ENCODE data around the gene JARID2.

- TF ChIP-seq, protein P1, sequence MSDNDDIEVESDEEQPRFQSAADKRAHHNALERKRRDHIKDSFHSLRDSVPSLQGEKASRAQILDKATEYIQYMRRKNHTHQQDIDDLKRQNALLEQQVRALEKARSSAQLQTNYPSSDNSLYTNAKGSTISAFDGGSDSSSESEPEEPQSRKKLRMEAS (IDR thresholded peaks at IDR 0.05) = no peak
- TF ChIP-seq, protein P2, sequence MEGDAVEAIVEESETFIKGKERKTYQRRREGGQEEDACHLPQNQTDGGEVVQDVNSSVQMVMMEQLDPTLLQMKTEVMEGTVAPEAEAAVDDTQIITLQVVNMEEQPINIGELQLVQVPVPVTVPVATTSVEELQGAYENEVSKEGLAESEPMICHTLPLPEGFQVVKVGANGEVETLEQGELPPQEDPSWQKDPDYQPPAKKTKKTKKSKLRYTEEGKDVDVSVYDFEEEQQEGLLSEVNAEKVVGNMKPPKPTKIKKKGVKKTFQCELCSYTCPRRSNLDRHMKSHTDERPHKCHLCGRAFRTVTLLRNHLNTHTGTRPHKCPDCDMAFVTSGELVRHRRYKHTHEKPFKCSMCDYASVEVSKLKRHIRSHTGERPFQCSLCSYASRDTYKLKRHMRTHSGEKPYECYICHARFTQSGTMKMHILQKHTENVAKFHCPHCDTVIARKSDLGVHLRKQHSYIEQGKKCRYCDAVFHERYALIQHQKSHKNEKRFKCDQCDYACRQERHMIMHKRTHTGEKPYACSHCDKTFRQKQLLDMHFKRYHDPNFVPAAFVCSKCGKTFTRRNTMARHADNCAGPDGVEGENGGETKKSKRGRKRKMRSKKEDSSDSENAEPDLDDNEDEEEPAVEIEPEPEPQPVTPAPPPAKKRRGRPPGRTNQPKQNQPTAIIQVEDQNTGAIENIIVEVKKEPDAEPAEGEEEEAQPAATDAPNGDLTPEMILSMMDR (IDR thresholded peaks at IDR 0.05; ENCODE audit: low read depth, low read length, missing input control) = no peak
- no peak for TF ChIP-seq GABPA (IDR thresholded peaks at IDR 0.05 in 1 of 2, conservative IDR thresholded peaks at IDR 0.05 in 1 of 2)
- TF ChIP-seq, protein P3, sequence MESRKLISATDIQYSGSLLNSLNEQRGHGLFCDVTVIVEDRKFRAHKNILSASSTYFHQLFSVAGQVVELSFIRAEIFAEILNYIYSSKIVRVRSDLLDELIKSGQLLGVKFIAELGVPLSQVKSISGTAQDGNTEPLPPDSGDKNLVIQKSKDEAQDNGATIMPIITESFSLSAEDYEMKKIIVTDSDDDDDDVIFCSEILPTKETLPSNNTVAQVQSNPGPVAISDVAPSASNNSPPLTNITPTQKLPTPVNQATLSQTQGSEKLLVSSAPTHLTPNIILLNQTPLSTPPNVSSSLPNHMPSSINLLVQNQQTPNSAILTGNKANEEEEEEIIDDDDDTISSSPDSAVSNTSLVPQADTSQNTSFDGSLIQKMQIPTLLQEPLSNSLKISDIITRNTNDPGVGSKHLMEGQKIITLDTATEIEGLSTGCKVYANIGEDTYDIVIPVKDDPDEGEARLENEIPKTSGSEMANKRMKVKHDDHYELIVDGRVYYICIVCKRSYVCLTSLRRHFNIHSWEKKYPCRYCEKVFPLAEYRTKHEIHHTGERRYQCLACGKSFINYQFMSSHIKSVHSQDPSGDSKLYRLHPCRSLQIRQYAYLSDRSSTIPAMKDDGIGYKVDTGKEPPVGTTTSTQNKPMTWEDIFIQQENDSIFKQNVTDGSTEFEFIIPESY (IDR thresholded peaks at IDR 0.05) = no peak
- TF ChIP-seq, protein P4, sequence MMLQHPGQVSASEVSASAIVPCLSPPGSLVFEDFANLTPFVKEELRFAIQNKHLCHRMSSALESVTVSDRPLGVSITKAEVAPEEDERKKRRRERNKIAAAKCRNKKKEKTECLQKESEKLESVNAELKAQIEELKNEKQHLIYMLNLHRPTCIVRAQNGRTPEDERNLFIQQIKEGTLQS (IDR thresholded peaks at IDR 0.05) = no peak
These were observed 264.3 kb downstream of the JARID2 start for GRCh38 chr6:15510121-15510520.

Data from liver (tissue), 3 donors.